ENCODE results near the gene SPC25.

- no peak for TF ChIP-seq CTCF (optimal IDR thresholded peaks at IDR 0.05 in 1 of 3, IDR thresholded peaks at IDR 0.05 in 1 of 3, conservative IDR thresholded peaks at IDR 0.05 in 1 of 3; ENCODE audit: extremely low read depth in 1 of 3, insufficient read depth in 2 of 3, low read length in 3 of 3)
- TF ChIP-seq EZH2 (IDR thresholded peaks at IDR 0.05; ENCODE audit: low read length), result no peak
These were observed 14.1 kb upstream of the SPC25 start for GRCh38 chr2:168904358-168904757.
